AG09319 (cell line): Measurements from ENCODE around the gene RBMS1.
"Not testable (repeated sequence)": the region's sequence is repeated elsewhere in the genome, so short reads cannot be mapped to it uniquely, and the experiment has no call there.

ENCODE experiments used
- DNase-seq: peaks from one replicate; pipeline ENCODE4 v3.0.0-alpha.2; 2010; ENCODE audit warnings: low read depth; ENCODE audit errors: extremely low read depth
- CTCF ChIP-seq: IDR thresholded peaks from 2 replicates; pipeline ENCODE4 v1.5.1; 2011; ENCODE audit warnings: low read depth, mild to moderate bottlenecking, inconsistent platforms, low read length, moderate library complexity

RBMS1 gene

GRCh38 chr2:160490733-160491685, 2.6 kb downstream of the RBMS1 start:
- DNase-seq = no peak
- no peak for TF ChIP-seq CTCF

DNA sequence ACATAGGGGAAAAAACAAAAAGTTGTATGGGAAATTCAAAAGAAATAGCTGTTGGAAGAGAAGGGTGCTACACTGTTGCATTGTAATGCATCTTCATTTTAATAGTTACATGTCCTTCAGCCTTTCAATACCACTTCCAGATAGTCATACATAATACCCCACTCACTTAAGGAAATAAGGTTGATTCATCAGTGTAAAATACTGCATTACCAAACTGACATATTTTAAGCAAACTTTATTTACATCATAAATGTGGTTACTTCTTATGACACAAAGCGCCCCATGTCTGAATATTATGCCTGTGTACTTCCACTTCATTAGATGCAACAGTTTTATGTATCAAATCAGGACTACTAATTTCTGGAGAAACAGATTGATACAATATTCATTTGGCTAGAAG, 4.5 kb downstream of the RBMS1 start:
- no peak for DNase-seq
- no peak for TF ChIP-seq CTCF

- not testable (repeated sequence) for DNase-seq
Observed at GRCh38 chr2:160488289-160488688, 5.3 kb downstream of the RBMS1 start.

DNA sequence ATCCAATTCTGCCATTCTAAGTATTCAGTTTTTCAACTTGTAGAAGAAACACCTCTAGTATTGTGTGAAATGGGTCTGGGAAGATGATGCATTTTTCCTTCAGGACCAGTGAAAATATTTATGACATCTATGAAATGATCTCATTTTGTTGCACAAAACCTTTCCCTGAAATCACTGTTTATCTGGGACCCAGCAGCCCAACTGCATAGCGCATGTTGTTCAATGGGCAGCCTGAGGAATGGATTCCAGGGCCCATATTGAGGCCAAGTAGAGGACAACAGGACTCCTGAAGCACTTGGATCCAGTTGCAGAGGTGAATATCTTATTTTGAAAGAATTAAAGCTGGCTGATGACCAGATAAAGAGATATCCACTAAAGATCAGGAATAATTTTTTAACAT, 7.3 kb downstream of the RBMS1 start:
- DNase-seq = no peak
- TF ChIP-seq CTCF = no peak

DNA sequence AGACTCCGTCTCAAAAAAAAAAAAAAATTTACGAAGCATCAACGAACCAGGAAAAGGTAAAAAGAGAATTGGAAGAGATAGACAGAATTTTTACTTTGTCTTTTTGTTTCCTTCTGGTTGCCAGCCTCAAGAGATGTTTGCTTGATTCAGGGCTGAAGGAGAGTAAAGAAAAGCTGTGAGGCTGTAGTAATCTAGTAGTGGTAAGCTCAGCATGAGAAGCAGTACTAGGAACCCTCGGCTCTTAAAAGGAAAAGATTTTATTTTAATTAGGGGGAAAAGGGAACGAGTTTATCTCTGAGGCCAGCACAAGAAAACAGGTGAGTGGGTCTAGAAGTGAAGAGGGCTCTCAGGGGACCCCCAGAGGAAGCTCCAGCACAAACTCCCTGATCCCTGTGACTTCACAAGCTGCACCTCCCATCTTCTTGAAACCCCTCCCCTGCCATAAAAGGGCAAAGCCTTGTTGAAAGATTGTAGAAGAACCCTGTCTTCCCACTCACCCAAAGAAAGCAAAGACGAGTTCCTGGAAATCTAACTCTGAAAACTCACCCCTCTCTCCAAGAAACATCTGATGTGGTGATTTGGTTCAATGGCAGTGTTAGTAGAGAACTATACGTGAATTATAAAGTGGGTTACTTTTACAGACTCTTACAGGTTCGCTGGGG, 8.6 kb downstream of the RBMS1 start:
- no peak for DNase-seq
- no peak for TF ChIP-seq CTCF

- DNase-seq = no peak
- no peak for TF ChIP-seq CTCF
Observed at GRCh38 chr2:160482673-160483072, 10.9 kb downstream of the RBMS1 start.

- no peak for DNase-seq
- no peak for TF ChIP-seq CTCF
Observed at GRCh38 chr2:160479269-160479668, 14.3 kb downstream of the RBMS1 start.
